IPS-NIHi11 (cell line): ENCODE results near the gene CDC42BPB.

ENCODE experiments used
- DNase-seq: peaks from one replicate; pipeline ENCODE4 v3.0.0; 2012; ENCODE audit warnings: mixed read lengths, low spot score

Gene CDC42BPB

DNA sequence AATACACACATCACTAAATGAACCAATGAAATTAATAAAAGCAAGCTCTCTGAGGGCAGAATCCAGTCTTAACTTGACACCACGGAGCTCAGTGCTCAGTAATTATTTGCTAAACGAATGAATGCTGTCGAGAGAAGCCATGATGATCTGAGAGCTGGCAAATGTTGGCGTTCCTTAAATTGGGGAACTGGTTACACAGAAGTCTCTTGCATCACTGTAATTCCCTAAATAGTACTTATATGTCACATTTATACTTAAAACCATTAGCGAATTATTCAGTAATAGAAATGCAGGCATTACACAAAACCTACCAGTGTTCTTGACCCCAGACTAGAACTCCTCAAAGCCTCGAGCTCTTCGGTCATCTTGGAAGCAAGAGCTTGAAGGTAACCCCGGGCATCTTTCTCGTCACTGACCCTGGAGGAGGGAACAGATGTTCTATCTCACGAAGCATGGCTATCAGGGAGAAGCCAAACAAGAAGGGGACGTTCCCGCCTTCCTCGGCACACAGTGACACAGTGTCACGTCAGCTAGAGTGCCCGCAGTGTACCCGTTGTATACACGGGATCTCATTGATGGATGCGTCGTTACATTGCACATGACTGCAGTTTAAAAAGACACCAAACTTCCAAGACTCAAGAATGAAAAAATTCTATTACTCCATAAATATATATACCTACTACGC, 91.2 kb downstream of the CDC42BPB start:
- no peak for DNase-seq

DNA sequence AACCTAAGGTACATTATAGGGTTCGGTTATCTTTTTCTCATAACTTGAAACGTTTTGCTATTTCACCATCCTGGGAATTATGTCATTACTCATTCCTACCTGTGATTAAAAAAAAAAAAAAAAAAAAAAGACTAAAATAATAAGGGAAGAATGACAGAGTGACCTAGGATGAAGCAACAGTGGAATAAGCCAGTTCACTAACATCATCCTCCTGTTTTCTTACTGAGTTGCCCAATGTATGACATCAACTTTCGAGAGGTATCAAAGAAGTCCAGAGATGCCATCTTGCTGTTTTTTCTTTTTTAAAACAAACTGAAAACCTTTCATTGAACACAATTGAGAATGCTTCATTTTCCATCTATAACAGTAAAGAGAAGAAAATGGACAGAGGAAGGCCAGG, 92.1 kb downstream of the CDC42BPB start:
- no peak for DNase-seq

DNA sequence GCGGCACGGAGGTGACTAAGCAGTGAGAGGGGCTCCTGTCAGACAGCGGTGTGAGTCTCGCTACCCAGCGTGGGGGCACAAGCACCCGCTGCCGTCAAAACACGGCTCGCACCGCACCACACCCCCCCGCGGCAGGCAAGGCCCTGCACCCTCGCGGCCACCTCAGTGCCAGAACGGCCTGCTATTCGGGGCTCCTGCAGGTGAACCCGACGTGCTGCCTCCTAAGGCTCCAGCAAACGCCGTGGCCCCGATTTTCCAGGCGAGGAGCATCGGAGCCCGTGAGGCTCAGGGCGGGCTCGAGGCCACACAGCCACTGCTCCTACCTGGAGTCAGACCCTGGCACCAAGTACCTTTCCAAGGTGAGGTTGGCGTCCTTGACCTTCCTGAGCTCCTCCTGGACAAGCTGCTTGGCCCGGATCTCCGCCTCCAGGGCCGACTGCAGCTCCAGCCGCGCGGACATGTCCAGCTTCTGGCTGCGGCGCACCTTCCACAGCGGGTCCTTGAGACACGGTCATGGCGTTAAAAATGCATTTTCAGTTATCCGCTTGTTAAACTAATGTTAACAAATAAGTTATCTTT, 93.1 kb downstream of the CDC42BPB start:
- DNase-seq, result no peak

DNA sequence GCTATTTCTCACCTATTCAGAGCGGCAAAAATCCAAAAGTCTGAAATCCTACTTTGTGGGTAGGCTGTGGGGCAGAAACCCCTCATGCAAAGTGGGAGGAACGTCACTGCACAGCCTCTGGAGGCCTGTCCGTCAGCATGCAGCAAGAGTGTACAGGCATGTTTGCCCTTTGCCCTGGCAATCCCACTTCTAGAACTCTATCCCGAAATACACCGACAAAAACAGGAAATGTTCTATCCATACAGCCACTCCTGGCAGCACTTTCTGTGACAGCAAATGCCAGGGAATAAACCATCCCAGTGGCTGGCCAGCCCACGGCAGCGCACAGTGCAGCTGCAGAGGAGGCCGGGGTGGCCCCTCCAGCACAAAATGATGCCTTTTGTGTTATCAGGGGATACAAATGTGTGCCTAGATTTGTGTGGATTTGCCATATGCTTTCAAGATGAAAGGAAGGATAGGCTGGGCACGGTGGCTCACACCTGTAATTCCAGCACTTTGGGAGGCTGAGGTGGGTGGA, 95.2 kb downstream of the CDC42BPB start:
- no peak for DNase-seq

DNA sequence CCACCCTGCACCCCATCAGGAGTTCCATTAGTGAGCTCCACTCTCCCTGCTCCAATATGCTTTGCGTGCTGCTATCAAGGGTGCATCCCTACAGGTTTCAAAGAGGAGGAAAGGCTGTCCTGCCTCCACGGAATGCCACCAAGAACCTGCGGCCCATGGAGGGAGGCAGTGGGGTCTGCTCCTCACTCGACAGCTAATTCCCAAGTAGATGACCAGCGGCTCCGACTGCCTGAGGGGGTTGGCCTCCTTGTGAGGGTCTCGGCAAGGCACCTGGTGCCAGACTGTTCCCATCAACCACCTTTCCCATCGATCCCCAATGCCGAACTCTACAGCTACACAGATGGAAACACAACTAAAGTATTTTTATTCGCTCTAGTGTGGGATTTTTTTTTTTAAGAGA, 98.9 kb downstream of the CDC42BPB start:
- no peak for DNase-seq

DNA sequence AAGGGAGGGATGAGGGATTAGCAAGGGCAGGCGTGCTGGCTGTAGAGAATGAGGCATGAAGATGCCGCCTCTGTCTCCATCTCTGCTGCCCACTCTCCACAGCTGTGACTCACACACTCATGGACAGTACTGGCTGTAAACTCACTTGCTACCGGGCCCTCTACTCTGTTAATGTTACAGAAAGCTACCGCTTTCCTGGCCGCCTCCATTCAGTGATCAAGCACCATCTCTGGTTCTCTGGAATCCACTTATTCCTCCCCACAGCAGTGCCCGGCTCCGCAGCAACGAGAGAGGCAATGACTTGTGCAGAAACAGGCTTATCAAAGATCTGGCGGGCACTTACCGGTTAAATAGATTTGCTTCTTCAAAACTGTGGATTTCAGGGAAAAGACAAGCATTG, 100.1 kb downstream of the CDC42BPB start:
- DNase-seq, result no peak

- no peak for DNase-seq
Measured at GRCh38 chr14:102955636-102956408, 101.5 kb downstream of the CDC42BPB start.

DNA sequence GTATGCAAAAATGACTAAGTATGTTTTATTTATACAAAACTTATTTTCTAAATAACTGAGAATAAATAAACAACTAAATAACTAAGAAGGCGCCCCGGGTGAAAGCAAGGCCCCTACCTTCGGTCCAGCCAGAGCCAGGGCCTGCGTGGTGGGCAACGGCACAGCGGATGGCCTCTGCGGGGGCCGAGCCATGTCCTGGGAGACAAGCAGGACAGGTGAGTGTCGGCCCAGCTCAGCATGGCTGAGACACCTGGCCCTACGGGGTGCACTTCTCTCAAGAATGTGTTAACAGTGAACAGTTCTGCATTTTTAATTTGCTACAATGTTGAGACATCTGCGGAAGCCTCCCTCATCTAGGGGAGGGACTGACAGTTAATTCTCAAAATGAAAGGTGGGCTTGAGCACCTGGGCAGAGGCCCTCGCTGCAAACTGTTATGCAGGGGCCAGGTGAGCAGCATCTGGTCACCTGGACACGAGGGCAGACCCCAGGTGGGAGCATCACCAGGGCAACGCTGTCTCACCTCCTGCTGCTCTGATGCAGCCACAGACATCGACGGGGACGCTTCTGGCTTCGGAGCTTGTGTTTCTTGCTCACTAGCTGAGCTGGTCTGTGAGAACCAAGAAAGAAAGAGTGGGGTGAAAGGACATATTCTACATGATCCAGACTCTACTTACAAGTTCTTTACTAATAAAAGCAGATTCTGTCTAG, 103.1 kb downstream of the CDC42BPB start:
- DNase-seq, result no peak

- DNase-seq, result no peak
Measured at GRCh38 chr14:102953100-102953499, 104.2 kb downstream of the CDC42BPB start.

GRCh38 chr14:102952276-102952675, 105.1 kb downstream of the CDC42BPB start:
- no peak for DNase-seq

DNA sequence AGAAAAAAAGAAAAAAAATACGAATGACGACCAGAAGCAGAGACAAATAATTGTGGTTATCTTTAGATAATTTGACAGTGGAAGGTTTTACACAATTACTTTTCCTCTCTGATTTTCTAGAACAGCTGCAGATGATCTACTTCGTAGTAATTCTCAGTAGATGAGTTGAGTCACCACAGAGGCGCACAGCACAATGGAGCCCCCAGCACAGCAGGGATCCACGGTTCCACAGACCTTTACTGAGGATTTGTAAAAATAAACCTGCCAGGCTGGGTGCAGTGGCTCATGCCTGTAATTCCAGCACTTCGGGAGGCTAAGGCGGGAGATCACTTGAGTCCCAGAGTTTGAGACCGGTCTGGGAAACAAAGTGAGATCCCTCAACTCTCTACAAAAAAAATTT, 105.5 kb downstream of the CDC42BPB start:
- no peak for DNase-seq

- DNase-seq, result no peak
Measured at GRCh38 chr14:102951034-102951433, 106.3 kb downstream of the CDC42BPB start.

DNA sequence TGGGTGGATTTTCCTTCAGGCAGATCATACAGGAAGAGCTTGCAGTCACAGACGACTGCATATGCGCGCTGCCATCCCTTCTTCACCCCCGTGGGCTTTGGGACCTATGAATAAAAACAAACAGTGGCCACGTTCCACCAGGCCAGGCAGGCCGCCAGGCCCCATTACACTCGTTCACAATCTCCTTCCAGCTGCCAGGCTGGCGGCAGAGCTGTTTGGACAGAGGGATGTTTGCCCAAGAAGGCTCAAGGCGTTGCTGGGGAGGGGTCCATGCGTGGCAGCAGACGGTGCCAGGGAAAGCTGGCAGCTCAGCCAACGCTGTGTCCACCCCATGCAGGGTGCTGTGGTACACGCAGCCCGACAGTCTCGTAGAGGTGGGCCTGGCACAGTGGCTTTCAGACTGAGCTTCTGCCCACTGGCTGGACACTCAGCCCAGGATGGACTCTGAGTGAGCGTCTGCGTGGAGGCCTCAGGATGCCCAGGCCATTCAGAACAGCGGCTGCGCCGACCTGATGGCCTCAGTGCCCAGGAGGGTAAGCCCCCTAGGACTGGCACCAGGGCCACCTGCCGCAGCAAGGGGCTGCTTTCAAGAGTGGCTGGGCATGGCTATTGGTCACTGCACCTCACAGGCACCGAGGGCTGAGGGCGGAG, 107.4 kb downstream of the CDC42BPB start:
- DNase-seq, result no peak

GRCh38 chr14:102949062-102949800, 108.1 kb downstream of the CDC42BPB start:
- DNase-seq, result no peak

GRCh38 chr14:102948698-102949061, 108.7 kb downstream of the CDC42BPB start:
- DNase-seq, result no peak

GRCh38 chr14:102947321-102948103, 109.8 kb downstream of the CDC42BPB start:
- DNase-seq, result no peak

GRCh38 chr14:102945346-102946130, 111.8 kb downstream of the CDC42BPB start:
- DNase-seq, result no peak

DNA sequence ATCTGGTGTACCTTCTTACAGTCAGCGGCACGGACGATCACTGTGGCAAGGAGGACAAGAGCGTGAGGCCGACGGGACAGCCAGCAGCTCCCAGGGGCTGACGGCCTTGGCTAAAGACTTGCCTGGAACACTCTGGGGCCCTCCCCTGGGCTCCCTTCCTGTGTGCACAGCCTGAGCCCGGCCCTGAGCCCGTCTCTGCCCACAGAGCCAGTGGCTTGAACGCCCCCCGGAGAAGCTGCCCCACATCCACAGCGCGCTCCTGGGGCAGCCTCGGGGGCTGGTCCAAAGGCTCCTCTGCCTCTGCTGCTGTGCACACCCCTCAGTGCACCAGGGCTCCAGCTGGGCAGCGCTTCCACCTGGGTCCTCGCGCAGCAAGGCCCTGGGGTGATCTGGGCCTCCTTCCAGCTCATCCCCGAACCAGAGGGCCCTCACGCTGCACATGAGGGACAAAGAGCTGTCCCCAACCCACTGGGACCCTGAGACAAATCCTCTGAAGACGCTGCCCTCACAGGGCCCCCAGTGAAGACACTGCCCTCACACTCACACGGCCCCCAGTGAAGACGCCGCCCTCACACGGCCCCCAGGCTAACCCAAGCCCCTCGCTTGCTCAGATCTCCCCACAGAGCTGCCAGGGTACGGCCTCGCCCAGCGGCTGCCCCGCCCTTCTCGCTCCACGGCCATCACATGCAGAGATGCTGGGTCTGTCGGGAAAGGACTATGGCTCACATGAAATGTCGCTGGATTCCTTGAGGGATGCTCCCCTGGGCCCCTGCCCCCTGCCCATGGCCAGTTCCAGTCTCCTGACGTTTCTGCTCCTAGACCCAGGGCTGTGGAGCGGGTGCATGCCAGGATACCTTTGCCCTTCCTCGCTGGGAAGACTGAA, 112.7 kb downstream of the CDC42BPB start:
- DNase-seq, result no peak

- DNase-seq, result no peak
Measured at GRCh38 chr14:102943979-102944378, 113.4 kb downstream of the CDC42BPB start.
